HepG2 (cell line): ENCODE results near the gene ASL. TPM values are rescaled to one million over a fixed set of nuclear protein-coding genes. Genes with fewer than 3 reads are reported as not detected.
A peak's percentile ranks its signal among the peaks of the same experiment; 100 is the strongest.

Experiments used
- AFF4 ChIP-seq: sonication (generic); formaldehyde crosslinking; IDR thresholded peaks from 2 replicates; pipeline ENCODE4 v1.4.0; 2020; ENCODE audit warnings: missing genetic modification reagents
- ARNT ChIP-seq: fragments of 450-650 bp; IDR thresholded peaks from 2 replicates; pipeline ENCODE4 v1.6.1; 2017
- CSRNP1 ChIP-seq: sonication (generic); formaldehyde crosslinking; IDR thresholded peaks from 2 replicates; pipeline ENCODE4 v1.8.1; 2023; ENCODE audit warnings: mild to moderate bottlenecking, missing genetic modification reagents
- E2F5 ChIP-seq: sonication (generic); formaldehyde crosslinking; conservative IDR thresholded peaks from 2 replicates; pipeline ENCODE4 v1.4.0; 2020; ENCODE audit warnings: missing genetic modification reagents
- EHMT2 ChIP-seq: fragments of 200-600 bp; sonication (generic); IDR thresholded peaks from 2 replicates; pipeline ENCODE4 v1.7.0; 2017; ENCODE audit warnings: antibody characterized with exemption, low read depth, low read length, borderline replicate concordance
- FOXJ3 ChIP-seq: sonication (generic); formaldehyde crosslinking; IDR thresholded peaks from 2 replicates; pipeline ENCODE4 v1.4.0; 2020; ENCODE audit warnings: missing genetic modification reagents, mild to moderate bottlenecking, borderline replicate concordance
- HNF4G ChIP-seq, 2 experiments: sonication (generic) in 1 of 2; formaldehyde crosslinking in 1 of 2; IDR thresholded peaks; 2 replicates each; pipeline versions ENCODE4 v1.4.0 to v1.6.1; 2011 to 2020; ENCODE audit warnings: borderline replicate concordance in 2 of 2, low read depth in 2 of 2, mild to moderate bottlenecking in 2 of 2, low read length in 1 of 2, missing genetic modification reagents in 1 of 2, moderate library complexity in 1 of 2
- MIXL1 ChIP-seq: IDR thresholded peaks from 2 replicates; pipeline ENCODE4 v1.6.1; 2016
- NCOA1 ChIP-seq: sonication (generic); formaldehyde crosslinking; IDR thresholded peaks from 2 replicates; pipeline ENCODE4 v1.9.0; 2021; ENCODE audit warnings: missing genetic modification reagents
- PAWR ChIP-seq: sonication (generic); formaldehyde crosslinking; IDR thresholded peaks from 2 replicates; pipeline ENCODE4 v1.4.0; 2020; ENCODE audit warnings: missing genetic modification reagents, mild to moderate bottlenecking, borderline replicate concordance
- PHF21A ChIP-seq: sonication (generic); formaldehyde crosslinking; IDR thresholded peaks from 2 replicates; pipeline ENCODE4 v1.5.0; 2020; ENCODE audit warnings: mild to moderate bottlenecking, missing genetic modification reagents
- SP5 ChIP-seq: IDR thresholded peaks from 2 replicates; pipeline ENCODE4 v1.6.1; 2016; ENCODE audit warnings: low read depth, borderline replicate concordance
- ZBTB26 ChIP-seq: IDR thresholded peaks from 2 replicates; pipeline ENCODE4 v1.6.1; 2016; ENCODE audit warnings: missing compliant biosample characterization, missing genetic modification reagents, borderline replicate concordance
- ZNF530 ChIP-seq: sonication (generic); formaldehyde crosslinking; IDR thresholded peaks from 2 replicates; pipeline ENCODE4 v1.5.0; 2020; ENCODE audit warnings: low read depth, mild to moderate bottlenecking, missing genetic modification reagents
- ZNF652 ChIP-seq: IDR thresholded peaks from 2 replicates; pipeline ENCODE4 v1.6.1; 2016; ENCODE audit warnings: low read depth, borderline replicate concordance
- ZNF770 ChIP-seq: sonication (generic); formaldehyde crosslinking; IDR thresholded peaks from 2 replicates; pipeline ENCODE4 v1.5.0; 2020; ENCODE audit warnings: mild to moderate bottlenecking, missing genetic modification reagents
- ZNF775 ChIP-seq: sonication (generic); formaldehyde crosslinking; IDR thresholded peaks from 2 replicates; pipeline ENCODE4 v1.4.0; 2020; ENCODE audit warnings: missing genetic modification reagents, mild to moderate bottlenecking, moderate library complexity, borderline replicate concordance
- ZSCAN25 ChIP-seq: sonication (generic); formaldehyde crosslinking; IDR thresholded peaks from 2 replicates; pipeline ENCODE4 v1.8.0; 2022; ENCODE audit warnings: mild to moderate bottlenecking, missing genetic modification reagents
- polyA plus RNA-seq, 8 experiments: library from polyadenylated mRNA; depleted of rRNA in 3 of 8; stranded (reverse) in 7 of 8; unstranded in 1 of 8; fragments of >200 nt; fragmentation: Illumina TruSeq in 4 of 8; extraction: Trizol in 4 of 8; gene quantifications; 2 replicates each; pipeline versions ENCODE4 v1.2.1 to v1.2.3, GENCODE V29; 2011 to 2016; ENCODE audit warnings: low read depth in 4 of 8, missing spikeins in 1 of 8, mixed read lengths in 1 of 8; ENCODE audit not compliant: insufficient read depth in 1 of 8
- total RNA-seq, 5 experiments: library from RNA; depleted of rRNA; stranded (reverse); fragments of >200 nt; fragmentation: Illumina TruSeq; extraction: Trizol; gene quantifications; 2 replicates each; pipeline ENCODE4 v1.2.3, GENCODE V29; 2016; ENCODE audit warnings: low read depth in 1 of 5

Gene ASL
- total and polyA plus RNA-seq, 2 of the 13 experiments (the other 11 are each of a cell fraction or from before 2014, with no cell fraction given): 71.4 to 96.5 TPM

GRCh38 chr7:66114743-66115649 lies 39.4 kb downstream of the ASL start, which contains the start of gene CRCP (continued):
- TF ChIP-seq ZNF770 (CRISPR knock-in tag) (peak; percentile 15; the same call in 1 of the 2 replicates), ZSCAN25 (no peak), EHMT2 (no peak), ZBTB26 (no peak), AFF4 (no peak), ARNT (no peak), E2F5 (peak; percentile 64; the same call in 1 of the 2 replicates), ZNF652 (CRISPR knock-in tag) (no peak), NCOA1 (CRISPR knock-in tag) (peak; percentile 71; the same call in 1 of the 2 replicates), PAWR (CRISPR knock-in tag) (no peak), SP5 (peak; percentile 61; the same call in 1 of the 2 replicates), MIXL1 (CRISPR knock-in tag) (0 out of 2 replicates have a peak, but pooled peaks have one; percentile 16), PHF21A (peak; percentile 81; the same call in 1 of the 2 replicates), FOXJ3 (CRISPR knock-in tag) (no peak), CSRNP1 (CRISPR knock-in tag) (peak; percentile 62; the same call in 1 of the 2 replicates), ZNF775 (CRISPR knock-in tag) (0 out of 2 replicates have a peak, but pooled peaks have one; percentile 67), HNF4G (IDR thresholded peaks at IDR 0.05; ENCODE audit: borderline replicate concordance, low read depth, low read length) (no peak), HNF4G (CRISPR knock-in tag; IDR thresholded peaks at IDR 0.05; ENCODE audit: borderline replicate concordance, low read depth) (no peak), ZNF530 (CRISPR knock-in tag) (no peak; the same call in 1 of the 2 replicates)
